K562 (cell line): ENCODE data around the gene SLAIN2. TPM values are rescaled to one million over a fixed set of nuclear protein-coding genes. Genes with fewer than 3 reads are reported as not detected.

ENCODE experiments used
- AFF4 ChIP-seq: sonication (generic); formaldehyde crosslinking; IDR thresholded peaks from 2 replicates; pipeline ENCODE4 v1.8.0; 2023; ENCODE audit warnings: mild to moderate bottlenecking, missing genetic modification reagents
- CUX1 ChIP-seq: fragments of 200-800 bp; sonication (Bioruptor generic); IDR thresholded peaks from 2 replicates; pipeline ENCODE4 v1.6.1; 2016; ENCODE audit warnings: missing genetic modification characterization, missing compliant biosample characterization
- GABPB2 ChIP-seq: fragments of 250-450 bp; sonication (Bioruptor Pico); conservative IDR thresholded peaks from 2 replicates; pipeline ENCODE4 v1.5.1; 2021; ENCODE audit warnings: mild to moderate bottlenecking
- KLF1 ChIP-seq: fragments of 450-650 bp; IDR thresholded peaks from 2 replicates; pipeline ENCODE4 v1.6.1; 2016; ENCODE audit warnings: missing genetic modification characterization, missing compliant biosample characterization
- PCBP1 ChIP-seq: fragments of 200-400 bp; formaldehyde crosslinking; IDR thresholded peaks from 2 replicates; pipeline ENCODE4 v1.6.1; 2018; ENCODE audit warnings: mild to moderate bottlenecking, low read depth, low read length; ENCODE audit not compliant: poor library complexity, severe bottlenecking
- PRPF4 ChIP-seq: fragments of 200-400 bp; formaldehyde crosslinking; IDR thresholded peaks from one replicate; pipeline ENCODE4 v1.6.1; 2017; ENCODE audit warnings: low read length, low read depth, mild to moderate bottlenecking; ENCODE audit not compliant: insufficient read depth, poor library complexity, severe bottlenecking
- SMARCA5 ChIP-seq: fragments of 450-650 bp; IDR thresholded peaks from 2 replicates; pipeline ENCODE4 v1.6.1; 2016
- THRAP3 ChIP-seq: fragments of 450-650 bp; IDR thresholded peaks from 2 replicates; pipeline ENCODE4 v1.6.1; 2016; ENCODE audit warnings: mild to moderate bottlenecking, inconsistent platforms, borderline replicate concordance
- ZNF407 ChIP-seq: fragments of 450-650 bp; IDR thresholded peaks from 2 replicates; pipeline ENCODE4 v1.6.1; 2016; ENCODE audit warnings: low read depth
- polyA plus RNA-seq, 8 experiments: library from polyadenylated mRNA; depleted of rRNA in 4 of 8; stranded (reverse) in 5 of 8; unstranded in 3 of 8; fragments of >200 nt; fragmentation: Nextera tagmentation in 2 of 8; fragmentation: Illumina TruSeq in 1 of 8; extraction: Ambion mirVana in 2 of 8; extraction: Trizol in 1 of 8; gene quantifications; 2 replicates each; pipeline versions ENCODE4 v1.2.1 to v1.2.3, GENCODE V29; 2011 to 2014; ENCODE audit warnings: inconsistent platforms in 1 of 8, missing spikeins in 1 of 8
- total RNA-seq, 7 experiments: library from RNA; depleted of rRNA in 6 of 7; stranded (reverse); fragments of >200 nt in 6 of 7; fragmentation: Illumina TruSeq in 2 of 7; extraction: Trizol in 2 of 7; gene quantifications; 2 replicates each; pipeline versions ENCODE4 v1.2.1 to v1.2.3, GENCODE V29; 2011 to 2021; ENCODE audit warnings: low replicate concordance in 1 of 7

SLAIN2 gene
- total and polyA plus RNA-seq, 9 of the 15 experiments (the other 6 are each of a cell fraction or from before 2014, with no cell fraction given): 3.5 to 116 (median 35.0) TPM

- no peak for TF ChIP-seq CUX1
- no peak; the same call in 1 of the 2 replicates for TF ChIP-seq AFF4
- TF ChIP-seq THRAP3: no peak
- no peak for TF ChIP-seq SMARCA5
- no peak for TF ChIP-seq PRPF4
- TF ChIP-seq ZNF407: no peak
- no peak for TF ChIP-seq PCBP1
- TF ChIP-seq KLF1 (tag): no peak
- no peak for TF ChIP-seq GABPB2 (CRISPR knock-in tag)
Observed at GRCh38 chr4:48340276-48340964, 909 bp upstream of the SLAIN2 start (continued).
